CD4-positive, alpha-beta T cell treated with Interleukin-6 at 100 ng/mL for 8 hours (primary cell): ENCODE results near the gene ZNF511.
A peak's percentile ranks its signal among the peaks of the same experiment; 100 is the strongest.

Source experiments
- DNase-seq: peaks from one replicate; pipeline ENCODE4 v3.0.0-alpha.2; 2020; ENCODE audit warnings: mixed read lengths, low spot score

The ZNF511 gene

GRCh38 chr10:133292919-133293809 is 15.6 kb upstream of the ZNF511 start:
- no peak for DNase-seq

GRCh38 chr10:133293810-133294119 is 14.9 kb upstream of the ZNF511 start:
- DNase-seq, result no peak

- DNase-seq, result no peak
Observed at GRCh38 chr10:133294189-133294588, 14.5 kb upstream of the ZNF511 start.

- DNase-seq, result no peak
Observed at GRCh38 chr10:133295426-133296320, 13.0 kb upstream of the ZNF511 start.

GRCh38 chr10:133297504-133297903 is 11.2 kb upstream of the ZNF511 start:
- DNase-seq, result no peak

GRCh38 chr10:133298466-133298865 is 10.2 kb upstream of the ZNF511 start:
- no peak for DNase-seq

- no peak for DNase-seq
Observed at GRCh38 chr10:133299224-133299623, 9.5 kb upstream of the ZNF511 start.

GRCh38 chr10:133299738-133300137 is 9.0 kb upstream of the ZNF511 start:
- DNase-seq, result no peak

- no peak for DNase-seq
Observed at GRCh38 chr10:133302230-133302629, 6.5 kb upstream of the ZNF511 start.

GRCh38 chr10:133303206-133303605 is 5.5 kb upstream of the ZNF511 start:
- DNase-seq, result no peak

GRCh38 chr10:133306097-133306476 is 2.6 kb upstream of the ZNF511 start:
- no peak for DNase-seq

- DNase-seq, result no peak
Observed at GRCh38 chr10:133306941-133307379, 1.8 kb upstream of the ZNF511 start.

- peak; percentile 87 for DNase-seq
Observed at GRCh38 chr10:133307776-133308420, 816 bp upstream of the ZNF511 start.

- DNase-seq, result peak; percentile 89
Observed at GRCh38 chr10:133309100-133309719, 496 bp downstream of the ZNF511 start.

GRCh38 chr10:133309720-133310398 is 1.1 kb downstream of the ZNF511 start:
- DNase-seq, result no peak

- DNase-seq, result no peak
Observed at GRCh38 chr10:133310399-133310755, 1.7 kb downstream of the ZNF511 start.

- DNase-seq, result no peak
Observed at GRCh38 chr10:133310789-133311188, 2.1 kb downstream of the ZNF511 start.

- DNase-seq, result no peak
Observed at GRCh38 chr10:133311570-133311969, 2.9 kb downstream of the ZNF511 start.

- DNase-seq, result no peak
Observed at GRCh38 chr10:133312016-133312768, 3.5 kb downstream of the ZNF511 start.

- no peak for DNase-seq
Observed at GRCh38 chr10:133312769-133313145, 4.0 kb downstream of the ZNF511 start.

- no peak for DNase-seq
Observed at GRCh38 chr10:133313192-133313591, 4.5 kb downstream of the ZNF511 start.
